Globus pallidus (tissue), 1 donor: ENCODE measurements around the gene FAM237A.

ENCODE experiments used
- DNase-seq: peaks from one replicate; pipeline ENCODE4 v3.0.0-alpha.2; 2015; ENCODE audit warnings: low spot score

FAM237A gene

GRCh38 chr2:206642075-206643025 lies at the start of gene FAM237A:
TSS of gene FAM237A (plus strand) at chr2:206642487. CDS start at chr2:206644237, 1,750 bp downstream.
- DNase-seq: peak; percentile 3

- no peak for DNase-seq
Observed at GRCh38 chr2:206597717-206598218, 44.5 kb upstream of the FAM237A start.

- DNase-seq: no peak
Observed at GRCh38 chr2:206603243-206603642, 39.0 kb upstream of the FAM237A start.

DNA sequence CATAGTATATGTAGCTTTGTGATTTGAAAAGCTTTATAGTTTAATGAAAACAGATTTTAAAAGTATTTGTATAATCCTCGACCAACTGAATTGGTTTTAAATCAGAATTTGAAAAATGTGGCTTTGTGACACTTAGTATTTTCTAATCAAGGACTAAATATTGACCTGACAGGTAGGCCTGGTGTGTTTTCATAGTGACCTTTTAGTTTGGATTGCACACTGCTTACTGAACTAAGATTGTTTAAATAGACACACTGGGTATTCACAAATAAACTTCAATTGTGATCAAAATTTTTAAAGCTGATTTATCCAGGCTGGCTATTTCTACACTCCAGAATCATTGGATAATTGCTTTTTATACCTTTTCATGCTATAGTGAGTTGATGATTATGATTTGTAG lies 31.8 kb upstream of the FAM237A start:
- DNase-seq: no peak

DNA sequence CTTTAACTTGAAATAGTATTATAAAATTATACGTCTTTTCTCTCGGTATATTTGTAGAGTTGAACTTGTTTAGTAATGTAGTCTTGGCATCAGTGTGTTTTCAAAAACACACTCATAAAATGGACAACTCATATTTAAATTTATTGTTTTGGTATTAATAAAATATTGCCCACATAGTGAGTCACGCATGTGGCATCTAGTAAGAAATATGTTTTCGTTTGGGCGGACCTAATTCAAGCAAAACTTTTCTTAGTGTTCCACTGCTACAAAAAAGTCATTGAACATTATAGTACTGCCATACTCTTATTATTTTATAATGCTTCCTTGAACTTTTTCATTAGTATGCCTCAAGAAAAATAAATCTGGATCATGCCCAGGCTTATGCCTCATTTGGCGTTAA lies 31.1 kb upstream of the FAM237A start:
- DNase-seq: no peak

GRCh38 chr2:206611736-206612135 lies 30.6 kb upstream of the FAM237A start:
- DNase-seq: no peak

- DNase-seq: no peak
Observed at GRCh38 chr2:206614811-206615210, 27.5 kb upstream of the FAM237A start.

- no peak for DNase-seq
Observed at GRCh38 chr2:206615417-206616089, 26.7 kb upstream of the FAM237A start.

GRCh38 chr2:206616151-206616550 lies 26.1 kb upstream of the FAM237A start:
- DNase-seq: no peak

DNA sequence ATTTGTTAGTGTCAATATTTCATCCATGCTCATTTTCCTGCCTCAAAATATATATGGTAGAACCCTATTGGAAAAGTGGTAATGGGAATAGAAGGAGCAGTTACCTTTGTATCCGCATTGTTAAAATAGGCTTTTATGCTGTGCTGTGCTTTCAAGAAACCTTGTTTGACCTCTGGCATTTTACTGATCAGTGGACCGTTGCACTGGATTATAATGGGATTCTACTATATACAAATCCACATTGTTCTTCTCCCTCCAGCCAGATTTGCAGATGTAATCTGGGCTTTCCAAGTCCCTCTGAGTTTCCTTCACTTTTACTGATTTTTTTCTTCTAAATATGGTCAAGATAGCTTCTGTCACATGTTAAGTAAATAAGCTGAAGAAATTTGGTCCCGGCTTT lies 23.3 kb upstream of the FAM237A start:
- no peak for DNase-seq

GRCh38 chr2:206626108-206626507 lies 16.2 kb upstream of the FAM237A start:
- no peak for DNase-seq

DNA sequence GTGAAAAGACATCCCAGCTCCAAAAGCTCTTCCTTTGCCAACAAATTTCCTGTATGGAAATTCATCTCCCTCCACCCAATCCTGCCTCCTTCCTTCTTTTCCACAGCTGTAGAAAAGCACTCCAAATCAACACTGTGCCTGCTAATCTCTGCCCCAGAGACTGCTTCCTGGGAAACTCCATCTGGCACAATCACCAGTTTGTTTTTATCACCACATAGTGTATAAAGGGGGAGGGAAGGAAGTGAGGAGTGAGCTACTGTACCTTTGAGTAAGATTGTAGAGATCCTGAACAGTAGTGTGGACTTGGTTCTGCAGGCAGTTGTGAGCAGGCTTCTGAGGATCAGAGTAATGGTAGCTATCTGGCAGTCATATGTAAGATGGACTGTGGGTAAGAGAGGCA lies 14.7 kb upstream of the FAM237A start:
- DNase-seq: no peak

DNA sequence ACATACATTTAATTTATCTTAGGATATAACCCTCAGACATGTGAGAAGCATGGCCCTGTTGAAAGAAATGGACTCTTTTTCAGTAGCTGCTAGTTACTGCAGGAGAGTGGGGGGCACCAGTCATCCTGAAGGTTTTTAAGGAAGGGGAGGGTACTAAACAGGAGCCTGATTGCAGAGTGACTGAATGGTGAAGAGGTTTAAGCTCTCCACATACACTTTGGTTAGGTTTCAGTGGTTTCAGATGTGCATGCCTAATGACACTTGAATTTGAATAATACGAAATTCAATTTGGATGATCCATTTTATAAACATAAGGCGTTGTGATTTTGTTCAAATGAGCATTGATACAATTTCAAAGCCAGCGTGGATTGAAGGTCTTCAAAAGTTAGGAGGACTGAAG lies 10.9 kb upstream of the FAM237A start:
- DNase-seq: no peak

DNA sequence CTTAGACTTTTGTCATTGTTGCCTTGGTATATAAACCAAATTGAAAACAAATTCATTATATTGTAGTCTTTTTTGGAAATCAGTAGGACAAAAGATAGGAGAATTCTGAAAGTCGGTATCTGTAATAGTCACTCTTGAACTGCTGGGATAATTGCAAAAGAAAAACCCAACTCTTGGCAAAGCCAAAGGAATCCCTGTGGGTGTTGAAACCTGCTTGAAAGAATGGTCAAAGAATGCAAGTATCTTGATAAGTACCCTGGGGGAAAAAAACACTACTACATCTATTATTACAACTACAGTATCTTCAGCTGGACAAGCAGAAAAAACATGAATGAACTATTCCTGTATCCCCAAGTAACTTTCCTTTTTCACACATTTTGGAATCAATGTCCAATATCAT lies 7.3 kb upstream of the FAM237A start:
- no peak for DNase-seq

DNA sequence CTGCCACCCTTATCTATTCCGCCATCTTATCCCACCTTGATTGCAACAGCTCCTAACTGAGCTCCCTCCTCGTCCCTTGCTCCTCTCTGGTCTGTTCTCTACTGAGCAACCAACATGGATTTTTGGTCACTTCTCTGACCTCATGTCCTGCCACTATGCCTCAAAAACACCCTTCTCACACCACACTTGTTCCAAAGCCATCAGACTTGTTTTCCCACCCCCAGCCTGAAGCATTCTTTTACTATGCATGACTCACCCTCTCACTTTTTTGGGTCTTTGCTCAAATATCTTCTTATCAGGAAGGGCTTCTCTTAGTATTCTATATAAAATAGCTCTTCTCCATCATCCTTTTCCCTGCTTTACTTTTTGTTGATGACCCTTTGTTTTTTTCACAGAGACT lies 2.7 kb upstream of the FAM237A start:
- no peak for DNase-seq

- no peak for DNase-seq
Observed at GRCh38 chr2:206641226-206641625, 1.1 kb upstream of the FAM237A start.

DNA sequence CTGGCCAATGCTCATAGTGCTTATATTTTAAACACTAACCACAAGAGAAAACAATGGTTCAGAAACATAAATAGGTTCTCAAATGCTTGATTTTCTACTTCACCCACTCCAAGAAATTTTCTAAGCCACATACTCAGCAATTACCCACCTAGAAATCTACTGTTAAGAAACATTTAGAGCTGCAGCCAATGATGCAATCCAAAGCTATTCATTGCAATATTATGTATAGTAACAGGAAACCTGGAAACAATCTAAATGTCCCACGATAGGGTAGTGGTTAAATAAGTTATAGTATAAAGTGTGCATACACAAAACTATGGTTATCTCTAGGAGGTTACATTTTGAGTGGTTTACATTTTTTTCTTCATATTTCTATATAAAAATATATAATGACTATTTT lies 5.7 kb downstream of the FAM237A start:
- DNase-seq: no peak

DNA sequence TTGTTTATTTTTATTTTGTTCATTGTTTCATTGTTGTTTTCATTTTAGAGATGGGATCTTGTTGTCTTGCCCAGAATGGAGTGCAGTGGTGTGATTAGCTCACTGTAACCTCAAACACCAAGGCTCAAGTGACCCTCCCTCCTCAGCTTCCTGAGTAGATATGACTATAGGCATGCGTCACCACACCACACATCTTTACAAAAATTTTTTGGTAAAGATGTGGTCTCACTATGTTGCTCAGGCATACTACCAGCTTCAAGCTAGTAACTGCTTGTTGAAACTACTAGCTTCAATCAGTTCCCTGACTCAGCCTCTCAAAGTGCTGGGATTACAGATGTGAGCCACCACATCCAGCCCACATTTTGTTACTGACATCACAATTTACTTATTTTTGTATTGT lies 14.8 kb downstream of the FAM237A start:
- no peak for DNase-seq

GRCh38 chr2:206665251-206665650 lies 23.0 kb downstream of the FAM237A start:
- no peak for DNase-seq

DNA sequence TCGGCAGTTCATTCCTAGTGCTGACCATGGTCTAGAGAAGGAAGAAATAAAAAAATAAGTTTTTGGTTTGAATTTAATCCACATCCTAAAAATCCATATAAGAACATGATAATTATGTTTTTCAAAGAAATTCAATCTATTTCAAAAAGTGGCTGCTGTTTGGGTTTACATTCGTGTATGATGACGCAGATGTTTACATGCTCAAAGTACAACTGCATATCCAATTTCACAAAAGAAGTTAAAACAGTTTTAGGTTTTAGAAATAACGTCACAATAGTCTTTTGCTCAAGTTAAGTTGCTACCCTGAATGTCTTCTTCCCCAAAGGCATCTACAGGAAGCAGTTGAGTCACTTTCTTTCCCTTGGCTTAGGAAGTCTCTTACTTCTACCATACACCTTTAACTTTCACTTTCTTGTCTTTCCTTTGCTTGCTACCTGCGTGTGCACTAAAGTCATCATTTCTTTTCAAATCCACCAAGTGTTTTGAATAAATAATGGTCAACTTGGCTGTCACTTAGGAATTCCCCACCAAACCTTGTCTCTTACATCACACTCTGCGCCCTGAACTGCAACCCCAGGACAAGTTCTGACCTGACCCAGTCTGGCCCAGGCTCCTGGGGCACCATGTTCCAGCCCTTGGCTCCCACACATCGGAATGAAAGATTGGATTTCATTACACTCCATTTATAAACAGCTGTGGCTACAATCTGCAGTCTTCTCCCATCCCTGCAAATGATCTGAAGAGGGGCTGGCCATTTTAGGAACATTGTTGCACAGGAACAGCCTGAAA lies 28.4 kb downstream of the FAM237A start:
- DNase-seq: no peak

GRCh38 chr2:206683546-206683945 lies 41.3 kb downstream of the FAM237A start:
- no peak for DNase-seq

DNA sequence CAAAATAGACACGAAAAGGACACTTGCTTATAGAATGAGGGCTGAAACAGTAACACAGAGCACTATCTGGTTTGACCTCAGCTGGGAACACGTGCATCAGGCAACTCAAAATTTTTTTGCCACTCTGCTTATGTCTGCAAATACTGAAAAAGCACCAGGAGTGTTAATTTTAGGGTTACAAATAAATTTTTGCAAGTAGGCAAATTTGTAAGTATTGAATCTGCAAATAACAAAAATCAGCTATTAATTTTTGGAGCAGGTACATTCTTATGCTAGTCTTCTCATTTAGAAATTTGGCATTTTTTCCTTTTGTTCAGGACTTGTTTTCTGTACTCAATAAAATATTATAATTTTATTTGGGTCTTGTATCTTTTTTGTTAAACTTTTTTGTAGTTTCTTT lies 46.2 kb downstream of the FAM237A start:
- DNase-seq: no peak
